DOHH2 (cell line): Measurements from ENCODE around the gene SAMD1.

Experiments
- CTCF ChIP-seq: fragments of 200-600 bp; sonication (generic); IDR thresholded peaks from one replicate; pipeline ENCODE4 v1.5.1; 2014; ENCODE audit warnings: antibody characterized with exemption, mild to moderate bottlenecking, low read depth, low read length; ENCODE audit not compliant: poor library complexity, severe bottlenecking
- EZH2phosphoT487 ChIP-seq: fragments of 200-600 bp; sonication (generic); IDR thresholded peaks from 2 replicates; pipeline ENCODE4 v1.6.1; 2017; ENCODE audit warnings: borderline replicate concordance, mild to moderate bottlenecking, antibody characterized with exemption, low read length, moderate library complexity, mixed read lengths

GRCh38 chr19:14120497-14120780 lies 29.9 kb upstream of the SAMD1 start:
- TF ChIP-seq CTCF, result no peak
- TF ChIP-seq EZH2phosphoT487, result no peak
